ENCODE results near the gene CNNM2.

DNA sequence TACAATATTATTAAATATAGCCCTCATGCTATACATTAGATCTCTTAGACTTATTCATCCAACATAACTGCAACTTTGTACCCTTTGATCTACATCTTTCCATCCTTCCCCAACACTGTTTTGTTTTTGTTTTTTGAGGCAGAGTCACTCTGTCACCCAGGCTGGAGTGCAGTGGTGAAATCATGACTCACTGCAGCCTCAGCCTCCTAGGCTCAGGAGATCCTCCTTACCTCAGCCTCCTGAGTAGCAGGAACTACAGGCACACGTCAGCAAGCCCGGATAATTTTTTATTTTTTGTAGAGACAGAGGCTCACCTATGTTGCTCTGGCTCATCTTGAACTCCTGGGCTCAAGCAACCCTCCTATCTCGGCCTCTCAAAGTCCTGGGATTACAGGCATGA, 221.7 kb downstream of the CNNM2 start:
- TF ChIP-seq NRF1 (IDR thresholded peaks at IDR 0.05; ENCODE audit: low read depth, low read length) (no peak), POLR2AphosphoS5 (IDR thresholded peaks at IDR 0.05; ENCODE audit: low read depth, low read length) (no peak), RAD21 (IDR thresholded peaks at IDR 0.05; ENCODE audit: low read length) (no peak), RFX5 (IDR thresholded peaks at IDR 0.05; ENCODE audit: low read length) (no peak), EP300 (IDR thresholded peaks at IDR 0.05; ENCODE audit: borderline replicate concordance in 1 of 2, low read depth in 1 of 2, low read length in 1 of 2) (no peak), JUND (IDR thresholded peaks at IDR 0.05) (no peak), IRF3 (IDR thresholded peaks at IDR 0.05; ENCODE audit: low read depth, low read length) (no peak)
- TF ChIP-seq, protein P1, sequence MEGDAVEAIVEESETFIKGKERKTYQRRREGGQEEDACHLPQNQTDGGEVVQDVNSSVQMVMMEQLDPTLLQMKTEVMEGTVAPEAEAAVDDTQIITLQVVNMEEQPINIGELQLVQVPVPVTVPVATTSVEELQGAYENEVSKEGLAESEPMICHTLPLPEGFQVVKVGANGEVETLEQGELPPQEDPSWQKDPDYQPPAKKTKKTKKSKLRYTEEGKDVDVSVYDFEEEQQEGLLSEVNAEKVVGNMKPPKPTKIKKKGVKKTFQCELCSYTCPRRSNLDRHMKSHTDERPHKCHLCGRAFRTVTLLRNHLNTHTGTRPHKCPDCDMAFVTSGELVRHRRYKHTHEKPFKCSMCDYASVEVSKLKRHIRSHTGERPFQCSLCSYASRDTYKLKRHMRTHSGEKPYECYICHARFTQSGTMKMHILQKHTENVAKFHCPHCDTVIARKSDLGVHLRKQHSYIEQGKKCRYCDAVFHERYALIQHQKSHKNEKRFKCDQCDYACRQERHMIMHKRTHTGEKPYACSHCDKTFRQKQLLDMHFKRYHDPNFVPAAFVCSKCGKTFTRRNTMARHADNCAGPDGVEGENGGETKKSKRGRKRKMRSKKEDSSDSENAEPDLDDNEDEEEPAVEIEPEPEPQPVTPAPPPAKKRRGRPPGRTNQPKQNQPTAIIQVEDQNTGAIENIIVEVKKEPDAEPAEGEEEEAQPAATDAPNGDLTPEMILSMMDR (IDR thresholded peaks at IDR 0.05), result no peak
- TF ChIP-seq, protein P2, sequence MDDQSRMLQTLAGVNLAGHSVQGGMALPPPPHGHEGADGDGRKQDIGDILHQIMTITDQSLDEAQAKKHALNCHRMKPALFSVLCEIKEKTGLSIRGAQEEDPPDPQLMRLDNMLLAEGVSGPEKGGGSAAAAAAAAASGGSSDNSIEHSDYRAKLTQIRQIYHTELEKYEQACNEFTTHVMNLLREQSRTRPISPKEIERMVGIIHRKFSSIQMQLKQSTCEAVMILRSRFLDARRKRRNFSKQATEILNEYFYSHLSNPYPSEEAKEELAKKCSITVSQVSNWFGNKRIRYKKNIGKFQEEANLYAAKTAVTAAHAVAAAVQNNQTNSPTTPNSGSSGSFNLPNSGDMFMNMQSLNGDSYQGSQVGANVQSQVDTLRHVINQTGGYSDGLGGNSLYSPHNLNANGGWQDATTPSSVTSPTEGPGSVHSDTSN (IDR thresholded peaks at IDR 0.05), result no peak
- TF ChIP-seq, protein P3, sequence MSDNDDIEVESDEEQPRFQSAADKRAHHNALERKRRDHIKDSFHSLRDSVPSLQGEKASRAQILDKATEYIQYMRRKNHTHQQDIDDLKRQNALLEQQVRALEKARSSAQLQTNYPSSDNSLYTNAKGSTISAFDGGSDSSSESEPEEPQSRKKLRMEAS (IDR thresholded peaks at IDR 0.05; ENCODE audit: low read depth), result no peak

Measured in SK-N-SH (cell line).